Cardiac muscle cell (in vitro differentiated cells and primary cell): ENCODE results near the gene CEP112. TPM values are rescaled to one million over a fixed set of nuclear protein-coding genes. Genes with fewer than 3 reads are reported as not detected.

Experiments used
- DNase-seq, 2 donors: peaks; one replicate each; pipeline versions ENCODE4 v3.0.0 to v3.0.0-alpha.2; 2010 to 2017; ENCODE audit warnings: low read depth in 1 of 2, low spot score in 1 of 2
- H3K27ac ChIP-seq: fragments of 200-600 bp; sonication (generic); 2 replicates; pipeline ENCODE4 v1.5.1; 2016
- H3K27me3 ChIP-seq: fragments of 200-600 bp; sonication (generic); 2 replicates; pipeline ENCODE4 v1.6.0; 2016; ENCODE audit warnings: control low read depth
- H3K36me3 ChIP-seq: fragments of 200-600 bp; sonication (generic); 2 replicates; pipeline ENCODE4 v1.5.1; 2016; ENCODE audit warnings: control low read depth
- H3K4me1 ChIP-seq: fragments of 200-600 bp; sonication (generic); 2 replicates; pipeline ENCODE4 v1.8.1; 2017; ENCODE audit warnings: low read depth, mild to moderate bottlenecking, mixed run types
- H3K4me3 ChIP-seq: fragments of 200-600 bp; sonication (generic); 2 replicates; pipeline ENCODE4 v1.5.1; 2016; ENCODE audit warnings: mild to moderate bottlenecking
- H3K9me3 ChIP-seq: fragments of 200-600 bp; sonication (generic); 2 replicates; pipeline ENCODE4 v1.5.1; 2017; ENCODE audit warnings: low read depth, mild to moderate bottlenecking, control low read depth
- polyA plus RNA-seq: library from polyadenylated mRNA; unstranded; fragments of >200 nt; fragmentation: Nextera tagmentation; extraction: Ambion mirVana; gene quantifications from 2 replicates; pipeline ENCODE4 v1.2.1, GENCODE V29; 2016
- total RNA-seq: library from RNA; depleted of rRNA; stranded (reverse); fragments of >200 nt; gene quantifications from 2 replicates; pipeline ENCODE4 v1.2.3, GENCODE V29; 2016
- TF ChIP-seq, protein P1 (sequence below): IDR thresholded peaks from 2 replicates; pipeline ENCODE4 v1.5.1; 2012; ENCODE audit warnings: low read depth, mild to moderate bottlenecking, low read length

The CEP112 gene
- total and polyA plus RNA-seq, 2 experiments from 2014 or later = 7.7 to 10.9 TPM

DNA sequence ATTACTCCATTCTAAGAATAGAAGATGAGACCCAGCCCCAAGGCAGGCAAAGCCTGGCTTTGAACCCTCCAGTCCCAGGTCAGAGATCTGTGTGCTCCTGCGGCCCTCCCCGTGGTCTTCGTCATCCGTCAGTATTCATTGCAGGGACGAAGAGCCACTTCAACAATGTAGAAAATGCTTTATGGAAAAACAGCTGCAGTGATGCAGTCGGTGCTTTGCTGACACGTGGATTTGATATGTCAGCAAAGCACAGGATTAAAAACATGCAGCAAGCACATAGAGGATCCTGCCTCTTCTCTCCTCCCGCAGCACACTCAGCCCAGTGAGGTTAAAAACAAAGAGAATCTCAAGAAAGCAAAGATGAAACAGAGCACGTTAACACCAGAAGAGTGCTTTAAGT is 513.4 kb downstream of the CEP112 start:
- no peaks in the 10 kb centered on the region for H3K27me3 ChIP-seq
- H3K4me1 ChIP-seq = peaks cover 7% of the 10 kb centered on the region
- H3K4me3 ChIP-seq = no peak overlapping the region
- H3K36me3 ChIP-seq = no peaks in the 10 kb centered on the region
- DNase-seq = peak in 1 of 2 donors; percentile 7
- H3K9me3 ChIP-seq = no peaks in the 10 kb centered on the region
- TF ChIP-seq, protein P1, sequence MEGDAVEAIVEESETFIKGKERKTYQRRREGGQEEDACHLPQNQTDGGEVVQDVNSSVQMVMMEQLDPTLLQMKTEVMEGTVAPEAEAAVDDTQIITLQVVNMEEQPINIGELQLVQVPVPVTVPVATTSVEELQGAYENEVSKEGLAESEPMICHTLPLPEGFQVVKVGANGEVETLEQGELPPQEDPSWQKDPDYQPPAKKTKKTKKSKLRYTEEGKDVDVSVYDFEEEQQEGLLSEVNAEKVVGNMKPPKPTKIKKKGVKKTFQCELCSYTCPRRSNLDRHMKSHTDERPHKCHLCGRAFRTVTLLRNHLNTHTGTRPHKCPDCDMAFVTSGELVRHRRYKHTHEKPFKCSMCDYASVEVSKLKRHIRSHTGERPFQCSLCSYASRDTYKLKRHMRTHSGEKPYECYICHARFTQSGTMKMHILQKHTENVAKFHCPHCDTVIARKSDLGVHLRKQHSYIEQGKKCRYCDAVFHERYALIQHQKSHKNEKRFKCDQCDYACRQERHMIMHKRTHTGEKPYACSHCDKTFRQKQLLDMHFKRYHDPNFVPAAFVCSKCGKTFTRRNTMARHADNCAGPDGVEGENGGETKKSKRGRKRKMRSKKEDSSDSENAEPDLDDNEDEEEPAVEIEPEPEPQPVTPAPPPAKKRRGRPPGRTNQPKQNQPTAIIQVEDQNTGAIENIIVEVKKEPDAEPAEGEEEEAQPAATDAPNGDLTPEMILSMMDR = no peak
- H3K27ac ChIP-seq = peak overlapping the region; percentile 18

DNA sequence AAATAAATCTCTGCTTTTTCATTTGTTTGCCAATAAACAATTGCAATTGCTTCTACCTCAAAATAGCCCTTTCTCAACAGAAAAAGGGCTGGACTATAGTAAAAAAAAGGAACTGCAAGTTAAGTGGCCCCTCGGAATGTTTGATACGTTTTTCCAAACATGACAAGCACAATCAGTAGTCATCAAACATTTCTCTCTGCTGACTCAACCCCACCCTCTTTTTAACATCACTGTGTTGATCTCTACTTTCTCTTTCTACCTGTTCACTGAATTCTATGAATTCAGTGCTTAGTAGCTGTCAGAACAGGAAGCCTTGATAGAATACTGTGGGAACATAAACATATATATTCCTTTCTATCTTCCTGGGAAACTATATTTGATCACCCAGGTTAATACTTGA is 514.0 kb downstream of the CEP112 start:
- Histone ChIP-seq H3K27me3 (no peaks in the 10 kb centered on the region), H3K27ac (no peak overlapping the region), H3K36me3 (no peaks in the 10 kb centered on the region), H3K9me3 (no peaks in the 10 kb centered on the region), H3K4me1 (peaks cover 7% of the 10 kb centered on the region), H3K4me3 (no peak overlapping the region)
- no peak for DNase-seq
- TF ChIP-seq, protein P1 = no peak

DNA sequence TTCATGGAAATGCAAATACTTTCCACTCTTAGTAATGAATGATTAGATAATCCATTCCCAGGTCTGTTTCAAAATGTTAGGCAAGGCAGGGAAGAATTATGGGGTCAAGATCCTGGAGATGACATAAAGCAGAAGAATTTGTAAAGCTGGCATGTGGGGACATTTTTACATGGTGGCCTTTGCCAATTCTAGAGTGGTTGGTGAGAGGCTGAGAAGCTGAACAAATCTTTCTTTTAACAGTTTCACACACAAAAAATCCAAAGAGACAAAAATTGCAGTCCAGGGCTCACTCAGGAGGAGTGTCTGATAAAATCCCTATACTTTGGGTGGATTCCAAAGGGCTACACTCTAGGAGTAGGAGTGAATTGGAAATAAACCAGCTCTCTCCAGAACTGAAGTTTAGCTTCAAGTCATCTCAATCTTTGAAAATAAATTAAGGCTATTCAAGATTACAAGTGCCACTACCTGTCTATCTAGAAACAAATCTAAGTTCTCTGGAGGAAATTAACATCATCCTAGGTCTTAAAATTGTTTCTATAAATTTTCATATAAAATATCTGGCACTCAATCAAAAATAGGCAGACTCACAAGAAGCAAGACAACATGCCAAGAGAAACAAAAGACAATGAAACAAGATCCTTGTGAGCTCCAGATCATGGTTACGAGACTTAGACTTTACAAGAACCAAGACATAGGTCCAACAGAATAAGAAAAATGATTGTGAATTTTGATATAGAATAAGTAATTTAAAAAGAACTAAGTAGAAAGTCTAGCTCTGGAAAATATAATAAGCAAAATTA is 517.5 kb downstream of the CEP112 start:
- Histone ChIP-seq H3K9me3 (no peaks in the 10 kb centered on the region), H3K27ac (no peak overlapping the region), H3K4me3 (no peak overlapping the region), H3K36me3 (no peaks in the 10 kb centered on the region), H3K4me1 (peaks cover 7% of the 10 kb centered on the region), H3K27me3 (no peaks in the 10 kb centered on the region)
- DNase-seq = peak in 1 of 2 donors; percentile 69
- TF ChIP-seq, protein P1 = no peak

DNA sequence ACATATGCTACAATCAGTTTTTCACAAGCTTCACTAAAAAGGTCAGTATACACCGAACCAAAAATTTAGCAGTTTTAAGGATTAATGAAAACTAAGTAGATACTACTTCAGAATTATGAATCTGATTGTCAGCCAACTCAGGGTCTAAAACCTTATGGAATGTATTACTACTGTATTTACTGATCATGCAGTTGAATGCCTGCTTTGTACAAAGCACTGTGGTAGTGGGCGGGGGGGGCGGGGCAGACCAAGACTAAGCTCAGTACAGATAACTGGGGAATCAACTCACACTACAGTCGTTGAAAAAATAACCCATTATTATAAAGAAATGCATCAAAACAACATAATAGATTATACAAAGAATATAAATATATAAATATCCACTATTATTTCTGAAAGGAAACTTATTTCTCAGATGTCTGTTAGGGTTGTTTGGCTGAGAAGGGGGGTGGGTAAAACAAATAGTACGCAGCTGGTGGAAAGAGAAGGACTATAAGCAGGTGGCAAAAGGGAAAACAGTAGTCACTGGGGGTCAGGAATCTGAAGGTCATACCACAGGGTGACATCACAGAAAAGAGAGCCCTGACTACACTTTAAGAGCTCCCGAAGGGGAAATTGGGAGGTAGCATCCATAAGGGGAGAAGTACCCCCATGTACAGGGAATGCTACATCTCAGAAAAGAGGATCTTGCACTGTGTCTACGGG is 521.1 kb downstream of the CEP112 start:
- no peaks in the 10 kb centered on the region for H3K36me3 ChIP-seq
- no peak overlapping the region for H3K27ac ChIP-seq
- TF ChIP-seq, protein P1 = no peak
- no peaks in the 10 kb centered on the region for H3K27me3 ChIP-seq
- no peaks in the 10 kb centered on the region for H3K4me1 ChIP-seq
- DNase-seq = no peak
- H3K9me3 ChIP-seq = no peaks in the 10 kb centered on the region
- no peak overlapping the region for H3K4me3 ChIP-seq

DNA sequence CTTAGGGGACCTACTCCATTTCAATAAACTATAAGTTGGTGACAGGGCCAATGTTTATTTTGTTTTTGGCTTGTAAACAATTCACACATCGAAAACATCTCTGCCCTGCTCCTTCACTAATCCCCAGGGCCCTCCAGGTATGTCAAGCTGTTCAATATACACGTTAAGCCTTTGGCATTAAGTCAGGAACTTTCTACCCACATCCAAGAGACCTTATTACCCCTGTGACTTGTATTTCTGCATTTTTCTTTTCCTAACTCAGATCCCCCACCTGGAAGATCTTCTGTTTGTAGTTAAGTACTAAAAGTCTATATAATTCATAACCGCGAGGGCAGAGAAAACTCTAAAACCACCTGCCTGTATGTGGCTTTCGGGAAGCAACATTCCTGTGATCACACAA is 523.7 kb downstream of the CEP112 start:
- TF ChIP-seq, protein P1 = no peak
- Histone ChIP-seq H3K9me3 (no peaks in the 10 kb centered on the region), H3K36me3 (no peaks in the 10 kb centered on the region), H3K27me3 (no peaks in the 10 kb centered on the region), H3K27ac (no peak overlapping the region), H3K4me1 (no peaks in the 10 kb centered on the region), H3K4me3 (no peak overlapping the region)
- no peak for DNase-seq
